GM19455 (cell line): ENCODE measurements around the gene SULF2.

ENCODE experiments used
- ATAC-seq: cut with Tn5 transposase; IDR thresholded peaks from one replicate; pipeline ENCODE4 v1.9.1; 2021; ENCODE audit not compliant: unreplicated experiment

SULF2 gene

DNA sequence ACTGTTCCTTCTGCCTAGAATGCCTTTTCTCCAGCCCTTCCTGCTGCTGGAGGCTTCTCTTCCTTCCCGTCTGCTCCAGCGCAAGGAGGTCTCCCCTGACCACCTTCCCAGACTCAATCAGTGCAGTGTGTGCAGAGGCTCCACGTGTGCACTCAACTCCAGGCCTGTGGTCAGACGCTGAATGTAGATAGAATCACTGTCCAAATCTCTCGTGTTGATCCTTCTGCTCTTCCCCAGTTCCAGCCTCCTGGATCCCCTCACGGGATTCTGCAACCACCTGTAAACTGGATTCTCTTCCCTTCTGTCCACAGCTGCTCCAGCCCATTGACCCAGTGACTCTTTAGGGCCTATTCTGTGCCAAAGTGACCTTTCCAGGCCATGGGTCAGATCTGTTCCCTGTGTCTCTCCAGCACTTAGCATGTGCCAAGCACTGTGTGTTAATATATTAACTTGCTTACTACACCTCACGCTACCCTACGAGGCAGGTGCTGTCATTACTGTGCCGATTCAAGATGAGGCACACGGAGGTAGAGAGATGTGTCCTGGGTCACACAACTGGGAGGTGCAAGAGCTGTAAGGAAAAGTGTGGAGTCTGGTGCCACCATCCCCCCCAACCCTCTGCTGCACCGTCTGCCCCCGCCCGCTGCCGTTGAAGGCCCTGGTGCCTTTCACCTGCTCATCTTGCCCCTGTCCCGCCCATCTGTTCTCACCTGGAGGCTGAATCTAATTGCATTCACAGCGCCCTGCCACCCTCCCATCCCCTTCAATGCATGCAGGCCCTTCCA is 112.2 kb downstream of the SULF2 start:
- no peak for ATAC-seq

DNA sequence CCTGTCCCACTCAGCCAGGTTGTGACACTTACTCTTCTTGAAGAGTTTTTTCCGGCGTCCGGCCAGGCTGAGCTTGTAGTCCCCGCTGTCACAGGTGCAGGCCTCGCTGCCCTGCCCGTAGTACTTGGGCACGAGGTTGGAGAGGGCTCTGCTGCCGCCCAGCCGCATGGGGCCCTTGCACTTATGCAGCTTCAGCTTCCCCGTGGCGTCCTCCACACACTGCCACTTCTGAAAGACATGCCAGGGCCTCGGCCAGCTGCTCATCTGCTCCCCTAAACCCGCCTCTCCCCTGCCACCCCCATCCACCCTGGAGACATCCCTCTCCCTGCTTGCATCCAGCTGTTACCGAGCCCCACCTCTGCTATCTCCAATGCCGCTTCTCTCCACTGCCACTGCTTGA is 113.1 kb downstream of the SULF2 start:
- no peak for ATAC-seq

DNA sequence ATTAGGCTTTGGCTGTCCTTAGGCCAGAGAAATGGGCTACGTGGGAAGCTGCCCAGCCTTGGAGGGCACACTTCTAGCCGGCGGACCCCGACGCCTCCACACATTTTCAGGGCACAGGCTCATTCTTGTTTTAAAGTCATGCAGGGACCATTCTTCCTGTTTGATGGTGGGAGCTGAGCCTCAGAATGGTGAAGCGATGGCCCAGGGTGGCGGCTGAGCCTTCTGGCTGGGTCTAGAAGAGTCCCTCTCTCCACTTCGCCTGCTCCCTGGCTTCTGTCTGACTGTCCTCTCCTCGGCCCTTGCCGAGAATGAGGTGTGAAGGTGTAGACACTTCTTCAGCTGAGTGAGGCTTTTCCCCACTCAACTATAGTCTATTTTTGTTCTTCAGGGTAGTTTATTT is 114.4 kb downstream of the SULF2 start:
- ATAC-seq, result no peak

DNA sequence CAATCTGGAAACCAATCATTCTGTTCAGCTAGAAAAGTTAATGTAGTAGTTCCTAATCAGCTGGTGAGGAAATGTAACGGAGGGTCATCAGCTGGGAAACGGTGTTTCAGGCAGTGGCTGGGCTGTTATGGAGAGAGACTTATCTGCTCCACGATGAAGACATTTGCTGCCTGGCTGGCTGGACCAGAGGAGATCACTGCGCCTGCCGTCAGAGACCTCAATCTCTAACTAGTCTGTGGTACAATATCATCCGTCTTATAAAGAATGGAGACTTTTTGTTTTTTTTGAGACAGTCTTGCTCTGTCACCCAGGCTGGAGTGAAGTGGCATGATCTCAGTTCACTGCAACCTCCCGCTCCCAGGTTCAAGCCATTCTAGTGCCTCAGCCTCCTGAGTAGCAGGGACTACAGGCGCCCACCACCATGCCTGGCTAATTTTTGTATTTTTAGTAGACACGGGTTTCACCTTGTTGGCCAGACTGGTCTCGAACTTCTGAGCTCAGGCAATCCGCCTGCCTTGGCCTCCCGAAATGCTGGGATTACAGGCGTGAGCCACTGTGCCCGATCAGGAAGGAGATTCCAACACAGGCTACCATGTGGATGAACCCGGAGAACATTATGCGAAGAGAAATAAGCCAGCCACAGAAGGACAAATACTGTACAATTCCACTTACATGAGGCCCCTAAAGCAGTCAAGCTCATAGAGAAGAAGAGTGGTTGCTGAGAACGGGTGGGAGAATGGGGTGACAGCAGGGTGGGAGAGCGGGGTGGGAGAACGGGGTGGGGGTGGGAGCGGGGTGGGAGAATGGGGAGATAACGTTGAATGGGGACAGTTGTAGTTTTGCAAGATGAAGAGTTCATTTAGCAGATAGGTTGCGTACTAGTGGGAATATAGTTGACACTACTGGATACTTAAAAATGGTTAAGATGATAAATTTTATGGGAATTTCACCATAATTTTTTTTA is 115.1 kb downstream of the SULF2 start:
- ATAC-seq, result no peak

DNA sequence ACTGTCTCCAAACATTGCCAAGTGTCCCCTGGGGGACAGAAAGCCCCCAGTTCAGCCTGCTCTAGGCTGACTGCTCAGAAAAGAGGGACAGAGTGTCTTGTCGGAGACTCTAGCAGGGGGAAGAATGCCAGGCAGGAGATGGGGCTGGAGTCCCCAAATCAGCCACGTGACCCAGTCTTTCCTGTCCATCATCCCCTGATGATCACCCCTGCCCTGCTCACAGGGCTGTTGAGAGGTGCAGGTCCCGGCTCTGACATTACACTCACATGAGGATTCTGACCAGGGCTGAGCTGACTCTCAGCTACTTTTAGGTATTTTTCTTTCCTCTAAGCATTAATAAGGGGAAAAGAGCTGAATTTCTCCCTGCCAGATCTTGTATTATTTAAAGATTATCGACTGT is 115.8 kb downstream of the SULF2 start:
- no peak for ATAC-seq

DNA sequence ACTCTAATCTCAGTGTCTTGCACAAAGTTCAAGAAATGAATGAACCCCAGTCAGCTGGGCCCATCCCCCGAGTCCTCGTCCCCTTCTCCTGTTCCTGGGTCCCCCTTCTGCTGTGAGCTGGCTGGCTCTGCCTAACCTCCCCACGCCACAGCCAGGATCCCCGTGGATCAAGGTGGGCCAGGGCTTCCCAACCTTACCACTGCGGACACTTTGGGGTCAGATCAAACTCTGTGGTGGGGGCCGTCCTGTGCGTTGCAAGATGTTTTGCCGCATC is 116.2 kb downstream of the SULF2 start:
- no peak for ATAC-seq

DNA sequence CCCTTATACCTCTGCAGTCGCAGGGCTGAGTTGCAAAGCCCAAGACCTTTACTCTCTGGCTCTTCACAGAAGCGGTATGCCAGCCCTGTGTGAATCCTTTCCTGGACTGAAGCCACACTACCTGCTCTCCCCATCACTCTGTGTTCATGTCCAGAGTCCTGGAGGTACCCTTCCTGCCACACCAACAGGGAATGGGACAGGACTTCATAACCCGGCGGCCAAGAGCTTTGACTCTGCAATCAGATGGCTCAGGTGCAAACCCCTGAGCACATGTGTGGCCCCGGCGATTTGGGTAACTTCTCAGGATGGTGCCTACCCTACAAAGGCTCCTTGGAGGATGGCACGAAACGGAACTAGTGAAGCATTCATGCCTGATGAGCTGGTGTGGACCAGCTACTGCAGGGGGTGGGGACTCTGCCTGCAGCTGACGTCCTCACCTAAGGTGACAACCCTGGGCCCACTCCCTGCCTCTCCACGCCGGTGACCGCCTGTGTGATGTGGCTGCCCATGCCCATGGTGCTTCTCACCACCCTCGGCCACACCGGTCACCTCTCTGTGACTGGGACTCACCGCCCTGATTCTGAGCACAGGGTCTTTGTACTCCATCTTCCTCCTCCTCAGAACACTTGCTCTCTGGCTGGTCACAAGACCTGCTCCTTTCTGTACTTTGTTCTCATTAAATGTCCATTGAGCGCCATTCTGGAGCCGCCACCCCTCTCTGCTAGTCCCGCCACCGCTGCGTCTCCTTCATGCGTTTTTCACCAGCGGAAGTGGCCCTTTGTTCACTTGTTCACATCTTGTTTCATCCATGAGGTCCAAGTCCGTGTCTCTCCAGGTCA is 116.7 kb downstream of the SULF2 start:
- ATAC-seq, result no peak

DNA sequence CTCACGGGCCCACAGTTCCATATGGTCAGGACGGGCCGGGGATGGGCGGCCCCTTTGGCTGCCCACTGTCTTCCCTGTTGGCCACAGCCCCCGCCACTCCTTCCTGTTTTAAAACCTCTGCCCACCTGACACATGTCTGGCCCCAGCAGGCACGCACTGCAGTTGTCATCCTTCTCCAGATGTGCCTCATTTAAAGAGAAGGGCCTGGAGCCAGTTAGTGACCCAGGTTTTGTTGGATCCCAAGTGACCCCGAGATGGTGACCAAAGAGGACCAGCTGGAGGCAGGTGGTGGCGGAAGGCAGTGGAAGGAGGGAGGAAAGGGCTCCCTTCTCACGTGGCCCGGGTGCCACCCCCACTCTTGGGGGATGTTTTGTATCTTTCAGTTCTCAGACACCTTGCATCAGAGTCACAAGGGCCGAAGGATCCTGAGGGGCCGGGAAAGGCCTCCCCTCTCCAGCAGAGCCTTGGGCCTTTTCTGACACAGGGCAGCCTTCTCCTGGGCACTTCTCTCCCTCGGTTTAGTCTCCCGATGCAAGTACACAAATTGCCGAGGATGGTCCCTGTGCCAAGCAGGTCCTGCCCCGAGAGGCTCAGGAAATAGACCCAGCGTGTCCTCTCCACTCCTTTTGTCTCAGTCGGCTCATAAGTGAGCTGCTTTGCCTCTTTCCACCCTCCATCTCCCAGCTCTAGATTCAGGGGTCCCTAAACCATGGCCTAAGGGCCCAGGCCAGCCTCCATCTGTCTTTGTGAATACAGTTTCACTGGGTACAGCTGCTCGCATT is 117.6 kb downstream of the SULF2 start:
- ATAC-seq, result no peak

DNA sequence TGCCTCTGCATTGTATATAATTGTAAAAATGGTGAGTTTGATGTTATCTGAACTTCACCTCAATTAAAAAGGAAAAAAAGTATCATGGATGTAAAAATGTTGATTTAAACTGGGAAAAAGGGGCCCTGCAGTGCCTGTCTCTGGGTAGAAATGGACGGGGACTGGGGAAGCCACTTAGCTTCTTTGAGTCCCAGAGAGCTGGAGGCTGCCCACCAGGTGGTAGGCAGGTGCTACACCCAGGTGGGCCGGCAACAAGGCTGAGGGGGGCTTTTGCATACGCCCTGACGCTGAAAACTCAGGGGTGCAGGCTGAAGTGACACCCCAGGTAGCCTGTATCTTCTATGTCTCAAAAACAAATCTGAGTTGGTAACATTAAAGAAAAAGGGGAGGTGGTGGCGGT is 118.2 kb downstream of the SULF2 start:
- ATAC-seq, result no peak

DNA sequence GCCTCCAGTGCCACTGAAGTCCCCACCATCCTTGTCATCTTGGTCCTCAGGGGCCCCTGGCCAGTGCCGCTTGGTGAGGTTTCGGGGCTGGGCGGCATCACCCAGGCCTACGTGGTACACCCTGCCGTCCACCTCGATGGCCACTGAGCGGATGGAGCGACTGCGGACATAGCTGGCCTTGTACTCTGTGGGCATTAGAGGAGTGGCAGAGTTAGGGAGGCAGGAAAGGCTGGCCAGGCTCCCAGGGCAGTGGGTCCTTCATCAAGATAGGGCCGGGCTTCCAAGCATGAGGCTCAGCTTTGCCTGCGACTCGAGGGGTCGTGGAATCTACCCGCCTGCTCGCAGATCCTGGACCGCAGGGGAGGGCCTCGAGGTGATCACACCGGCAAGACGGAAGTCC is 119.0 kb downstream of the SULF2 start:
- no peak for ATAC-seq

DNA sequence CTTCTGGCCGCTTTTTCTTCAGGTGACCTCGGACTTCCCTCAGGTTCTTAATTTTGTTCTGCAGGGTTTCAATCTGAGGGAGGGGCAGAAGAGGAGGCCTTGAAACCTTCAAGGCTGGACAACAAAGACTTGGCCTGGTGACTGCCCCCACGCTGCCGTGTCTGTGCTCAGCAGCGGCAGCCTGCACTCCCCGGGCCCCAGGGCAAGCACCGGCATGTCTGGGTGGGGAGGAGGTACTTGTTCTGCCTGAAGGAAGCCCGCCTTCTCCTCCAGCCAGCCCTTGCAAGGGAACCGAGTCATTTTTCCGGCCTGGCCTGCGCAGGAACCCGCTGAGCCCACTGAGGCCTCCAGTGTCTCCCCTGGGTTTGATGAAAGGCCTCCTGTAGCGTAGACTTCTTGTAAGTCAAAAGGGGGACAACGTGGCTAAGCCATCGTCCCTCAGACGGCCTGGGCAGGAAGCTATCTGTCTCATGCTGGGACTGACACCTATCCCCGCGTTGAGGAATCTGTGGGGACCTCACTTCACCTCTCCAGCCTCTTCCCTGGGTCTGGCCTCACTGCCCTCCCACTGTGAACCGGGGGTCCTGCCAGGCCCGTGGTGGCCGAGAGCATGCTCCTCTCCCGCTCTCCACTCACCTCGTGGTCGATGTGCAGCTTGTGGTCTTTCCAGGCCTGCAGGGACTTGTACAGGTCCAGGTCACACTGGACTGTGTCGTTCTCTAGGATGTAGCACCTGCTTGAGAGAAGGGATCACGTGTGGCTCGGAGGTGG is 119.9 kb downstream of the SULF2 start:
- ATAC-seq, result no peak

DNA sequence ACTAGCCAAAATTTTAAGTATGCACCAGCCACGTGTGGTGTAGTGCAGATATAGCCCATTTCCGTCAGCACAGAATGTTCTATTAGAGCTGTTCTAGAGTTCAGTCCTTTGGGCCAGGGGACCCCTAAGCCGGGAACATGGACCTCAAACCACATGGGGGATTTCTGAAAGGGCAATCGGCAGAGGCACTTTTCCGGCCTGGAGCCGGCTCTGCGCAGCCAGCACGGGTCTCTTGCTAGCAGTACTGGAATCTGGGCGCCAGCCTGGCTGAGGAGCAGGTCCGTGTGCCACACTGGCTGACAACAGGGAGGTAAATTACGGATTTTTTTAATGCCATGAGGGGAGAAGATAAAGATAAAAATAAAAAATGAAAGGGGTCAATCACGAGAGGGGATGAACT is 120.5 kb downstream of the SULF2 start:
- ATAC-seq, result no peak

DNA sequence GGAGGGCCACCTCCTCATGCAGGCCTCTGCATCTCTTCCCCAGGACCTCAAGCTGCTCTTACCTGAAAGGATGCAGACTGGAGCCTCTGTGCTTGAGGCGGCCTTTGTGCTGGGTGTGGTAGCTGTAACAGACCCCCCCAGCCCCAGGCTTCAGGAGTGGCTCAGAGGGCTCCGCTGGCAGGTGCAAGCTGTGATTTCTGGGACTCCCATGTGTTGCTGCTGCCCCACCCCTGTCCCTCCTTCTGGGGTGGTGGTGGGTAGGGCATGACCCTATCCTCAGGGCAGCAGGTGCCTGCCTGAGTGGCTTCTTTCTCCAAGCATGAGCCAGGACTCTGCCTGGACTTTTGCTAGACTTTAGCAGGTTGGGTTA is 121.2 kb downstream of the SULF2 start:
- ATAC-seq, result no peak

DNA sequence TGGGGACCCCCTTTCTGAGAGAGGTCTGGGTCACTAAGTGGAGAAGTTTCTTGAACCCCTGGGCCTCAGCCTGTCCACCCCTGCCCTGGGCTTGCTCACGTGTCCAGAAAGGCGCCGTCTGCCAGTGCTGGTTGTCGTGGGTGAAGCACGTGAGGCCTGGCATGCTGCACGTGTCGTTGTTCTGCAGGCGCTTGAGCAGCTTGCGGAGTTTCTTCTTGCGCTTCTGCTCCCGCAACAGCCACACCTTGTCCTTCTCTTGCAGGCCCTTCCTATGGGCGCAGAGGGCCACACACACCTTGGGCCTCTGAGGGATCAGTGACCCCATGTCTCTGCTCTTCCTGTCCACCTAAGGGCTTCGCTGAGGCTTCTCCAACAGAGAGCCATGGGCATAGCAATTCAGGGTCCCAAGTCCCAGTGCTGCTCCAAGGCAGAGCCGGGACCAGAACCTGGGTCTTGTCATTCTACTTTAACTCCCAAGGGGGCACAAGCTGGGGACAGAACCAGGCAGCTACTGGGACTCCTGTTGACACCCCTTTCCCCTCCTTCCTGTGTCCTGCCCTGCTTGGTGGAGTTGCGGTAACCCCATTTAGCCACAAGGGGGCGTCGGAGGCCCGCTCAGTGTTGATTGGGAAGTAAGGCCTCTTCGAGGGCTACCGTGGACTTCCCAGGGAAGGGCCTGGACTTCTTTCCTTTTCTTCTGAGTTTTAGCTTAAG is 121.8 kb downstream of the SULF2 start:
- ATAC-seq, result no peak

DNA sequence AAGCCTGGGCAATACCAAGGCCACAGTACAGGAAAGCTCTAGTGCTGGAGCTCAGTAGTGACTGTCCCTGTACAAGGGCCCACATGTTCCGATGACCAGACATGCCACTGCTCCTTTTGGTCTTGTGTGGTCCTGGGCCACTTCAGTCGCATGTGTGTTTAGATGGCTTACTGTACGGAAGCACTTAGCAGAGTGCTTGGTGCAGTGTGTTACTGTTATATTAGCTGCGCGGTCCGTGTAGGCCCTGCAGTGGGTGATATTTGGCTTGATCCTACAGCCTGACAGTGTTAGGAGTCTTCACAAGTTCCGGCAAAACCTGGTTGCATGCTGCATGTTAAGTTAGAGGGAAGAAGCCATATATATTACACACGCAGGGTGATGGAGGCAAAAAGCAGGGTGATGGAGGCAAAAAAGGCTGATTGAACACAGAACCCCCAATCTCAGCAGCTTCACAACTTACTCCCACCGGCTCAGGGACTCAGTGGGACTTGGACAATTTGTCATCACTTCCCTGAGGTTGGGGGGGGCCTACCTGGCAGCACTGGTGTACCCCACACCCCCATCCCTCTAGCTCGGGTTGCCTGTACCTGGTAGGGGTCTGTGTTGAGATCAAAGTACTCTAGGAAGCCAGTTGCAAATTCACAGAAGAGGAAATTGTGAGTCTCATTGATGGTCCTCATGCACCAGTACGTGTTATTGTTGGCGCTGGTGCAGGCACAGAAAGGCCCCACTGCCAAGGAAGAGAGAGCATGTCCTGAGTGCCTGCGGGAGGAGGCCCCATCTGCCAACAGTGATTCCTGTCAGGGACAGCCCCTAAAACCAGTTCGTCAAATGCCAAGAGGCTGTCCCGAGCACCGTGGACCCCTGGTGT is 122.6 kb downstream of the SULF2 start:
- ATAC-seq, result no peak

DNA sequence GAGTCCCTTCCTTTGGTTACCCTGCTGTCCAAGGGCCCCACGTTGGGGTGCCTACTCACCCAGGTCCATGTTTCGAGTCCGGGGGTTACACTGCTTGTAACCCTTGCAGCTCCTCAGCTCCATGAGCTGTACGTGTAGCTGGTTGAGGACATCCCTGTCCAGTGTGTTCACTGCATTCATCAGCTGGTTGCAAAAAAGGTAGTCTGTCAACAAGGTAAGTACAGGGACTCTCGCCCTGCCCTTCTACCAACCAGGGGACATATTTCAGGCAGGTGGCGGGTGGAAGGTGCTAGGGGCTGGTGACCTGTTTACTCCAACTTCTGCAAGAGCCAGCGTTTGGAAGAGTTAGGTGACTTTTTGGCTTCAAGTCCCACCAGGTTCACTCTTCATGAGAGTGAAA is 123.6 kb downstream of the SULF2 start:
- no peak for ATAC-seq

DNA sequence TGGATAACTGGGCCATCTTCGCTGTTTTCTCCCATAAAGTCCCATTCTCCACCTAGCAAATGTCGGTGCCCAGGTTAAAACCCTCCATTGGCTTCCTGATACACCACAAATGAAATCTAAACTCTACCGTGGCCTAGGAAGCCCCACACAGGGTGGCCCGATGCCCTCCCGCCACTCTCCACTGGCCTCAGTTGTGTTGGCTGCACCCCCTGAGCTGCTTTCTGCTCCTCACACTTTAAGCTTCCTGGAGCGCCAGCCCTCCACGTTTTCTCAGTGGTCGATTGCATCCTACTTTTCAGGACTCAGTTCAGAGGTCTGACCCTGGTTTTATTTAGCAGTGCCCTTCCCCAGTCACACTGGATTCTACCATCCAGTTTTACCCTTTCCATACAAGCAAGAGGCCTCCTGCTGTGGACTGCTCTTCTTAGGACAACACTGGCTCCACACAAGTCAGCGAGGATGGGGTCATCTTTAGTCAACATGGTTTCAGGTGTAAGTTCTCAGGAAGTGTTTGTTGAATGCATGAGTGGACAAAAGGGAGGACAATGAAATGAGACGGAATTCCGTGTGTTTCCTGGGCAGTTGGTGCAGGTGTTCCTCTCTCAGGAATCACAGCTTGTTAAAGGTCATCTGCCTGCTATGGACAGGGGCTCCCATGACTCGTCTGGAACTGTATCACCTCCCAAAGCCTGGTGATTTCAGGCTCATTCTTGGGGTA is 124.1 kb downstream of the SULF2 start:
- ATAC-seq, result no peak

DNA sequence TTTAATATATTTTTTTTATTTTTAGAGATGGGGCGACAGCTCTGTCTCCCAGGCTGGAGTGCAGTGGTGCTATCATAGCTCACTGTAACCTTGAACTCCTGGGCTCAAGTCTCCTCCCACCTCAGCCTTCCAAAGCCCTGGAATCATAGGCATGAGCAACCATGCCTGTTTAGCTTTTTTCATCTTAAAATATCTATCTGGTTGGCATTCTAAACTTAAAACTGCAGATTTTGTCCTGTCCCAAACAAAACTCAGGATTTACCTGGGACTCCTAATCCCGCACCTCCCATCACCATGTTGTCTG is 124.7 kb downstream of the SULF2 start:
- no peak for ATAC-seq
